Stimulated activated CD4-positive, alpha-beta T cell treated with anti-CD3 and anti-CD28 coated beads, Interleukin-15, amount 100 ng/mL, for 24 hours (primary cell): ENCODE measurements around the gene AKT2.

ENCODE experiments used
- DNase-seq: peaks from one replicate; pipeline ENCODE4 v3.0.0-alpha.2; 2020

AKT2 gene

DNA sequence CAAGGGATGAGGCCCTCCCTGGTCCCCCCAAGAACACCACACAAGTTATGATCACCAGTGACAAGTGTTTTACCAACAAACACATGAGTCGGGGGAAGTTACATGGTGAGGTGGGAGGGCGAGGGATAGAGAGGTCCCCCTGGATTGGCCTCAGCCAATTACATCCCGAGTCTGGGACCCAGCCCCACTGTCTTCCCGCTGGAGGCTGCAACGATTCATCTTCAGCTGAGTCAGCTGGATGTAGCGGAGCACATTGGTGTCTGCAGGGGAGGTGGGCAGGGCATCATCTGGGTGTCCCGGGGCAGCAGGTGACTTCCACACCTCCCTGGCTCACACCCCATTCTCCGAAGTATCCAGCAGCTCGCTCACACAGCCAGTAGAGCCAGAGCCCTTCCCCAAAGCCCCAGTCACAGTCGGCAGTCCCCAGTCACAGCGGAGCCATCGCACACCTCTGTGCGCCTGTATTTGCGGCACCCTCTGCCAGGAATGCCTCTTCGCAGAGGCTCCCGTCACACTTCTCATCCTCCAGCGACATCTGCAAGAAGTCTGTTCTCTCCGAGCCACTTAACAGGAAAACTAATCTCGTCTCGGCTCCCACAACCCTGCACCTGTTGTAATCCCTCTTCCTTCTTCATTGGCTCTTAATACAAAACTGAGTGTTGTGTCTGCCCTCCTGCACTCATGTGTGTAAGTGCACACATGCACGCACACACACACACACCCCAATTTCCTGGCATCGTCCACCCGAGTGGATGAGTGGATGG is 69.0 kb downstream of the AKT2 start:
- no peak for DNase-seq

DNA sequence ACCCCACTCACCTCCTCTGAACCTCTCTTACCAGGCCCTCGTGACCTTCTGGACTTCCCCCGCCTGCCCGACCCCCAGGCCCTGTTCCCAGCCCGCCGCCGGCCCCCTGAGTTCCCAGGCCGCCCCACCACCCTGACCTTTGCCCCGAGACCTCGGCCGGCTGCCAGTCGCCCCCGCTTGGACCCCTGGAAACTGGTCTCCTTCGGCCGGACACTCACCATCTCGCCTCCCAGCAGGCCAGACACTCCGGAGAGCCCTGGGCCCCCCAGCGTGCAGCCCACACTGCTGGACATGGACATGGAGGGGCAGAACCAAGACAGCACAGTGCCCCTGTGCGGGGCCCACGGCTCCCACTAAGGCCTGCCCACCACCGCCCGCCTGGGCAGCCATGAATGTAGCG is 70.2 kb downstream of the AKT2 start:
- DNase-seq = no peak

DNA sequence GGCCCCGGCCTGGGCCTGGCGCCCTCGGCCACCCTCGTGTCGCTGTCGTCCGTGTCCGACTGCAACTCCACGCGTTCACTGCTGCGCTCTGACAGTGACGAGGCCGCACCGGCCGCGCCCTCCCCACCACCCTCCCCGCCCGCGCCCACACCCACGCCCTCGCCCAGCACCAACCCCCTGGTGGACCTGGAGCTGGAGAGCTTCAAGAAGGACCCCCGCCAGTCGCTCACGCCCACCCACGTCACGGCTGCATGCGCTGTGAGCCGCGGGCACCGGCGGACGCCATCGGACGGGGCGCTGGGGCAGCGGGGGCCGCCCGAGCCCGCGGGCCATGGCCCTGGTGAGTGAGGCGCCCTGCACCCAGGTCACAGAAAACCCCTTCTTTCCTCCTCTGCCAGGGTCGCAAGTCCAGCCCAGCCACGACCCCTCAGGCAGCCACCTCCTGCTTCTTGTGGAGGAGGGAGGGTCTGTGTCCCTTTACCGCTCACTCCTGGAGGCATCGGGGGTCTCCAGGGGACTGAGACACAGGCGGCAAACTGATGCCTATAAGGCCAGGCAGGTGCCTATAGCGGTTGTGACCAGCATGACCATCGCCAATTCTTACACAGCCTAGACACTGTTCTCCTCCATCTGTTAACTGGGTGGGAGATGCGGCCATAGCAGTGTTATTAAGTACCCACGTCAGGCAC is 71.1 kb downstream of the AKT2 start:
- DNase-seq = no peak

DNA sequence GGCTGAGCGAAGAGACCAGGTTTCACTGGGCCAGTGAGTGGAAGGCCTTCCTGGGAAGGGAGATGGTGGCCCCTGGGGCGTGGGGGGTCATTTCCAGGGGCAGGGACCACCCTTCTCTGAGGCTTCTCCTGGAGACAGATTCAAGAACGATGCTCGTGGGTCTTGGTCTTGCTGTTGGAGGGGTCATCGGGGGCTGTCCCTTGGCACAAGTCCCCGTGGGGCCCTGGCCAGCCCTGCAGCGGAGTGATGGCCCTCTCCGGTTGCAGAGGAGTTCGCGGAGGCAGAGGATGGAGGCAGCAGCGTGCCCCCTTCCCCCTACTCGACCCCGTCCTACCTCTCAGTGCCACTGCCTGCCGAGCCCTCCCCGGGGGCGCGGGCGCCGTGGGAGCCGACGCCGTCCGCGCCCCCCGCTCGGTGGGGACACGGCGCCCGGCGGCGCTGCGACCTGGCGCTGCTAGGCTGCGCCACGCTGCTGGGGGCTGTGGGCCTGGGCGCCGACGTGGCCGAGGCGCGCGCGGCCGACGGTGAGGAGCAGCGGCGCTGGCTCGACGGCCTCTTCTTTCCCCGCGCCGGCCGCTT is 71.8 kb downstream of the AKT2 start:
- DNase-seq = no peak

DNA sequence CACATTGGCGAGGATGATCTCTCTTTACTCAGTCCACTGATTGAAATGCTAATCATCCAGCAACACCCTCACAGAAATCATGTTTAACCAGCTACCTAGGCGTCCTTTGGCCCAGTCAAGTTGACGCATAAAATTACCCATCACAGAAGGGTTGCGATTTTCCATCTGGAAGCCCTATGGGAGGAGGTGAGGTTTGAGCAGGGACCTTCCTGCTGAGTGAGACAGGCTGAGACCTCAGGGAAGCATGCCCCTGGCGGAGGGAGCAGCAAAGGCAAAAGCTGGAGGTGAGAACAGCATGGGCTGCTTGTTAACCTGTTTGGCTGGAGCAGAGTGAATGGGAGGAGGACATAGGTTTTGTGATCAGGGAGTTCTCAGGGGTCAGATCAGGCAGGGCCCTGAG is 74.3 kb downstream of the AKT2 start:
- DNase-seq = no peak

DNA sequence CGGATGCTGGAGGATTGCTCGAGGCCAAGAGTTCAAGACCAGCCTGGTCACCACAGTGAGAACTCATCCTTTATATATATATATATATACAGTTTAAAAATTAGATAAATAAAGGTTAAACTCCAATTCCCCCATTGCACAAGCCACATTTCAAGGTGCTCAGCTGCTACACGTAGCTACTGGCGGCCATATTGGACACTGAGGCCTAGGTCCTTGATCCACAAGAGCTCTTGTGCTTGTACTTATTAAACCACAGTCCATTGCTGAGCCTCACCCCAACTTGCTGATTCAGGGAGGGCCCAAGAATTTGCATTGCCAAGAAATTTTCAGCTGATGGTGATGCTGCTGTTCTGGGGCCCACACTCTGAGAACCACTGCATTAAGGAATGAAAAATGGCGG is 76.5 kb downstream of the AKT2 start:
- DNase-seq = no peak

DNA sequence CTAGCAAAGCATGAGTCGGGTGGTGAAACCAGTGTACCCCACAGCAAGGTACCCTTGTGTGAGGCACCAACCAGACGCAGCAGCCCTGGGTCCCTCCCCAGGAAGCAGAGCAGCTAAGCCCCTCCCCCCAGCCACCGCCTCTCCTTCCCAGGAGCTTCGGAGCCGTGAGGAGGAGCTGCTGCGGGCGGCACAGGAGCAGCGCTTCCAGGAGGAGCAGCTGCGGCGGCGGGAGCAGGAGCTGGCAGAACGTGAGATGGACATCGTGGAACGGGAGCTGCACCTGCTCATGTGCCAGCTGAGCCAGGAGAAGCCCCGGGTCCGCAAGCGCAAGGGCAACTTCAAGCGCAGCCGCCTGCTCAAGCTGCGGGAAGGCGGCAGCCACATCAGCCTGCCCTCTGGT is 79.4 kb downstream of the AKT2 start:
- no peak for DNase-seq

DNA sequence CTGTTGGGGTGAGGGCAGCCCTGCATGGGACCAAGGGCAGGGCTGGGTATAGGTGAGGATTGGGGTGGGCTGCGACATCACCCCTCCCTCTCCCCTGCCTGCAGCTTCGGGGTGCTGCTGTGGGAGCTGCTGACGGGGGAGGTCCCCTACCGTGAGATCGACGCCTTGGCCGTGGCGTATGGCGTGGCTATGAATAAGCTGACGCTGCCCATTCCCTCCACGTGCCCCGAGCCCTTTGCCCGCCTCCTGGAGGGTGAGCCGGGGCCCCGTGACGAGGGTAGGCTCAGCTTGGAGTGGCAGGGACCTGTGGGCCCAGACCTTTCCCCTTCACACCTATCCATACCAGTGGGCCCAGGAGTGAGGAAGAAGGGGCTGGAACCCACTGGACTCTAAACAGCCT is 80.8 kb downstream of the AKT2 start:
- DNase-seq = no peak

DNA sequence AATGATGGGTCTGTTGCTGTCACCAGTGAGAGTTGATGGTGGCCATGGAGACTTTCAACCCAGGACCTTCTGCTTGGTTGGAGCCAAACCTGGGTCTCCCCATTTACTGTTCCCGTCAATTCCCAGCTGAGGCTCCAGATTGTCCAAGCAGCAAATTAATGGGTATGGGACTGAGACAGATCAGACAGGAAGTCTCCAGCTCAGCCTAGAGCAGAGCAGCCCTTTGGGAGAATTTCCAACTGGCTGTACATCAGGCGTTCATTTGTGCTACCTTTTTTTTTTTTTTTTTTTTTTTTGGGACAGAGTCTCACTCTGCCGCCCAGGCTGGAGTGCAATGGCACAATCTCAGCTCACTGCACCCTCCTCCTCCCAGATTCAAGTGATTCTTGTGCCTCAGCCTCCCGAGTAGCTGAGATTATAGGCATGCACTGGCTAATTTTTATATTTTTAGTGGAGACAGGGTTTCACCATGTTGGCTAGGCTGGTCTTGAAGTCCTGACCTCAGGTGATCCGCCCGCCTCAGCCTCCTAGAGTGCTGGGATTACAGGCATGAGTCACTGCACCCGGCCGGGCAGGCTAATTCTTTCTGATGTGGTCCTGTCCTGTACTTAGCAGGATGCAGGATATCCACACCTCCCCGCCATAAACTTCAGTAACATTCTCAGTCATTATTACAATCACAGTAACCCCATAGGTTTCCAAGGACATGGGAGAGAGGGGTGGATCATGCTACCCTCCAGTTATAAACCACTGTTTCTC is 84.6 kb downstream of the AKT2 start:
- no peak for DNase-seq

DNA sequence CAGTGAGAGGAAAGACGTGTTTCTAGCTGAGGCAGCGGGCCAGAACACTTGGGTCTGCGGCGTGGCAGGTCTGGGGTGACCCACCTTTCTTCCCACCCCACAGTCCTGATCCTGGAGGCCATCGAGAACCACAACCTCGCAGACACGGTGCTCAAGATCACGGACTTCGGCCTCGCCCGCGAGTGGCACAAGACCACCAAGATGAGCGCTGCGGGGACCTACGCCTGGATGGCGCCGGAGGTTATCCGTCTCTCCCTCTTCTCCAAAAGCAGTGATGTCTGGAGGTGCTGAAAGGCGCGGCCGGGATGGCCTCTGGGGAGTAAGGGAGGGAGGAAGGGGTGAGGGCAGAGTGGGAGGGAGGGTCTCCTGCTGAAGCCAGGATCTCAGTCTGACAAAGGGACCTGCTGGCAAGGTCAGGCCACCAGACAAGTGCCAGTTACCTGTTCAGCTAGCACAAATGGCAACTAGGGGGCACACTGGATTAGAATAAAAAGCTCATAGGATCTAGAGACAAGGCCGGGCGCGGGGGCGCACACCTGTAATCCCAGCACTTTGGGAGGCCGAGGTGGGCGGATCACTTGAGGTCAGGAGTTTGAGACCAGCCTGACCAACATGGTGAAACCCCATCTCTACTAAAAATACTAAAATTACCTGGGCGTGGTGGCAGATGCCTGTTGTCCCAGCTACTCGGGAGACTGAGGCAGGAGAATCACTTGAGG is 86.7 kb downstream of the AKT2 start:
- no peak for DNase-seq

DNA sequence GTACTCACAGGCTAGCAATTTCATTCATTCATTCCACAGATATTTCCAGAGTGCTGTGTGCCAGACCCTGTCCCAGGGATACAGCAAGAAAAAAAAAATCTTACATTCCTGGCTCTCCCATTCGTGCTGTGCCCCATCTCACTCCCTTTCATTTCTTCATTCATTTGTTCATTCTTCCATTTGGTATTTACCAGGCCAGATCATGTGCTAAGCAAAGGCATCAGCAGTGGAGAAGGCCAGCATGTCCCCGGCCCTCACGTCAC is 91.6 kb downstream of the AKT2 start:
- no peak for DNase-seq

DNA sequence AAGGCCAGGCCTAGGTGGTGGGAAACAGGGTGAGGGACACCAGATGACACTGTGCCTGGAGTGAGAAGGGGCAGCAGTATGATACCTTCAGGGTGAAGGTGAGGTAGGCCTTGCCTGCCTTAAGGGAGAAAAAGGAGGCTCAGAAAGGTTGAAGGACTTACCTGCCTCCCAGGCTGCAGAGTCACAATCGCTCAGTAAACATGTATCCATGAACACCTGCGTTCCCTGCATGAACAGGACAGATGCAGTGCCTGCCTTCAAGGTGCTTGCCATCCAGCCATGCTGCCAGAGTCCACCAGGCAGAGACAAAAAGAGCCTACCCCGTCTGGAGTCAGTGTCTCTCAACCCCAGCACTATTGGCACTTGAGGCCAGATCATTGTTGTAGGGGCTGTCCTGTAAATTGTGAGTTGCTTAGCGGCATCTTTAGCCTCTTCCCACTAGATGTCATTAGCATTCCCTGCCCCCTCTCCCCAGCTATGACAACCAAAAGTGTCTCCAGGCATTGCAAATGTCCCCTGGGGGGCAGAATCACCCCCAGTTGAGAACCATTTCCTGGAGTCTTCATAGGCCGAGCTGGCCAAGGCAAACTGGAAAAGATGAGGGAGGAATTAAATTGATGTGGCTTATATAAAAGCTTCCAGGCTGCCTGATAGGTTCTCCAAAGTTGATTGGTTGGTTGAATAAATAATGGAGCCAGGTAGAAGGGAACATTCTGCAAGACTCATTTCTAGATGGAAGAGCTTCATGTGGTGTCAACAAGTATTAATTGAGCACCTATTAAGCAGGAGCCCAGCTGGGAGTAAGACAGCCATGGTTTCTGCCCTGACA is 92.2 kb downstream of the AKT2 start:
- DNase-seq = no peak

DNA sequence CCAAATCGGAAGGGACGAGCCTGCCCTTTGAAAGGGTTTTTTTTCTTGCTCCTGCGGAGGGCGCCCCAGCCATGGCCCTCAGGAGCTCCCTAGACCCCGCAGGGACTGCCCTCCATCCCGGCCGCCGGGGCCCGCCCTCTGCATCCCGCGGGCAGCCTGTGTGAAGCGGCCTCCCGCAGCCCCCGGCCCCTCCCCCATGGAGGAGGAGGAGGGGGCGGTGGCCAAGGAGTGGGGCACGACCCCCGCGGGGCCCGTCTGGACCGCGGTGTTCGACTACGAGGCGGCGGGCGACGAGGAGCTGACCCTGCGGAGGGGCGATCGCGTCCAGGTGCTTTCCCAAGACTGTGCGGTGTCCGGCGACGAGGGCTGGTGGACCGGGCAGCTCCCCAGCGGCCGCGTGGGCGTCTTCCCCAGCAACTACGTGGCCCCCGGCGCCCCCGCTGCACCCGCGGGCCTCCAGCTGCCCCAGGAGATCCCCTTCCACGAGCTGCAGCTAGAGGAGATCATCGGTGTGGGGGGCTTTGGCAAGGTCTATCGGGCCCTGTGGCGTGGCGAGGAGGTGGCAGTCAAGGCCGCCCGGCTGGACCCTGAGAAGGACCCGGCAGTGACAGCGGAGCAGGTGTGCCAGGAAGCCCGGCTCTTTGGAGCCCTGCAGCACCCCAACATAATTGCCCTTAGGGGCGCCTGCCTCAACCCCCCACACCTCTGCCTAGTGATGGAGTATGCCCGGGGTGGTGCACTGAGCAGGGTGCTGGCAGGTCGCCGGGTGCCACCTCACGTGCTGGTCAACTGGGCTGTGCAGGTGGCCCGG is 93.1 kb downstream of the AKT2 start:
- DNase-seq = peak; percentile 41

DNA sequence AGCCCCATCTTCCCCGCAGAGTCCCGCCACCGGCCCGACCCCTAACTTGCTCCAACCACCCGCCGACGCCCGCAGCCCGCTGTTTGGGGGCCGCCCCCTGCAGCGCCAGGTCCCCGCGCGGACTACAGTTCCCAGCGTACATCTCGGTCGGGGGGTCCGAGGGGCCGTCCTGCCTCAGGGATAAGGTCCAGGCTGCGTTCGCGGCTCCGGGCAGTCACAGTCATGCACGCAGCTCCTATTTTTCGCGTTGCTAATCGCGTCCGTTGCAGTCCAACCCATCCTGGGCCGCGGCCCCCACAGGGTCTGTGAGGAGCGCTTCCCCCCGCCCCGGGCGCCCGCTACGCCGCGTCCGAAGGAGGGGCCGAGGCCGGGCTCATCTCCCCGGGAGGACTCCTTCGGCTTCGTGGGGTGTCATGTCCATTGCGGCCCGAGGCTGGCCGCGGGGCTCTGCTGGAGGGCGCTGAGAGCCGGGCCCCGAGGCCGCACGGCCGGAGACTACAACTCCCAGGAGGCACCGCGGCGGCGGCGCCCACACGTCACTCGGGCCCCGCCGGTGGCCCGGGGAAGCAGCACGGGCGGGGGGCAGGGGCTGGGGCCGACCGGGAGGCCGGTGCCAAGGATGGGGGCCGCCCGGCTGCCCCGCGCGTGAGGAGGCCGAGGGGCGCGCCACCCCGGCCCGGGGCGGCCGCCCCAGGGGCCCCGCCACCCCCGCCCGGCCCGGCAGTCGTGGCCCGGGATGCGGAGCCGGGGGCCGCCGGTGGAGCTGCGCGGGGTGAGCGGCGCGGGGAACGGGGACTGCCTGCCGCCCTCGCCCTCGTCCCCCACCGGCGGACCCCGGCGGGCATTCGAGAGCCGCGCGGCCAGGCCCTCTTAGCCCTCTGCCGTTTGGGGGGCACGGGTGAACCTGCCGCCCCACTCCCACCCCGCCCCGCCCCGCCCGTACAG is 94.0 kb downstream of the AKT2 start, which contains the start of gene MAP3K10:
Gene MAP3K10 (plus strand): TSS at position 536 of the 945 bp plus-strand sequence. CDS start 606 bp downstream, outside the sequence.
- peak; percentile 89 for DNase-seq

DNA sequence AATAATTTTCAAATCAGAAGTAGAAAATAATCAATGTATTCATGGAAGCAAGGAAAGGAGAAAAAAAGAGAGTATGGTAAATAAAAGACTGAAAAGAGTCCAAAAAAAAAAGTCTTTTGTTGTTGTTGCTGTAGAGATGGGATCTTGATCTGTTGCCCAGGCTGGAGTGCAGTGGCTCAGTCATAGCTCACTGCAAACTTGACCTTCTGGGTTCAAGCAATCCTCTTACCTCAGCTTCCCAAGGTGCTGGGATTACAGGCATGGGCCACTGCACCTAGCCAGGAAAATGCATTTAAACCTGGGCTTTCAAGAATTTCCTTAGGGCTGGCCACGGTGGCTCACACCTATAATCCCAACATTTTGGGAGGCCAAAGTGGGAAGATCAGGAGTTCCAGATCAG is 100.9 kb downstream of the AKT2 start:
- no peak for DNase-seq
